Measurements from ENCODE around the gene ABI2.

GRCh38 chr2:203379156-203379555, 51.0 kb downstream of the ABI2 start:
- TF ChIP-seq EZH2 (IDR thresholded peaks at IDR 0.05; ENCODE audit: insufficient read depth, poor library complexity, severe bottlenecking) (no peak), EZH2phosphoT487 (IDR thresholded peaks at IDR 0.05; ENCODE audit: insufficient read depth, low read depth) (no peak)

Measured in GM23248 (cell line).